Thoracic aorta (tissue), 2 donors: ENCODE measurements around the gene PLEKHF1. TPM values are rescaled to one million over a fixed set of nuclear protein-coding genes. Genes with fewer than 3 reads are reported as not detected.

Source experiments
- ATAC-seq: fragments of 150-250 bp; one replicate; pipeline ENCODE4 v1.8.0; 2017; ENCODE audit warnings: low read depth; ENCODE audit not compliant: insufficient number of reproducible peaks, low FRiP score
- DNase-seq: peaks from one replicate; pipeline ENCODE4 v3.0.0-alpha.2; 2020; ENCODE audit warnings: low spot score
- H3K27ac ChIP-seq, 2 donors: fragments of 200-600 bp; sonication (generic); 1 replicate in 1 of 2; 2 replicates in 1 of 2; pipeline ENCODE4 v1.5.1; 2016; ENCODE audit warnings: mild to moderate bottlenecking in 2 of 2, moderate library complexity in 2 of 2
- H3K27me3 ChIP-seq: fragments of 200-600 bp; sonication (generic); replicated peaks from 2 replicates; pipeline ENCODE4 v1.6.0; 2016; ENCODE audit warnings: mild to moderate bottlenecking; ENCODE audit not compliant: insufficient read depth
- H3K36me3 ChIP-seq: fragments of 200-600 bp; sonication (generic); one replicate; pipeline ENCODE4 v1.5.1; 2016
- H3K4me1 ChIP-seq, 2 donors: fragments of 200-600 bp; sonication (generic); 1 replicate in 1 of 2; 2 replicates in 1 of 2; pipeline versions ENCODE4 v1.5.1 to v1.6.0; 2016; ENCODE audit warnings: low read depth in 2 of 2, mild to moderate bottlenecking in 1 of 2; ENCODE audit not compliant: control insufficient read depth in 1 of 2
- H3K4me3 ChIP-seq: fragments of 200-600 bp; sonication (generic); 2 replicates; pipeline ENCODE4 v1.5.1; 2016; ENCODE audit warnings: mild to moderate bottlenecking
- H3K9me3 ChIP-seq: fragments of 200-600 bp; sonication (generic); 2 replicates; pipeline ENCODE4 v1.5.1; 2016
- total RNA-seq, 2 donors: library from RNA; depleted of rRNA; stranded (reverse); fragments of >200 nt; gene quantifications; one replicate each; pipeline versions ENCODE4 v1.1.0 to v1.2.3, GENCODE V29; 2016
- TF ChIP-seq, protein P1 (sequence below): fragments of 200-600 bp; sonication (generic); IDR thresholded peaks from one replicate; pipeline ENCODE4 v1.5.1; 2019; ENCODE audit warnings: antibody characterized with exemption

Gene PLEKHF1
- total RNA-seq, 2 donors from 2014 or later = 21.4 to 56.2 TPM

DNA sequence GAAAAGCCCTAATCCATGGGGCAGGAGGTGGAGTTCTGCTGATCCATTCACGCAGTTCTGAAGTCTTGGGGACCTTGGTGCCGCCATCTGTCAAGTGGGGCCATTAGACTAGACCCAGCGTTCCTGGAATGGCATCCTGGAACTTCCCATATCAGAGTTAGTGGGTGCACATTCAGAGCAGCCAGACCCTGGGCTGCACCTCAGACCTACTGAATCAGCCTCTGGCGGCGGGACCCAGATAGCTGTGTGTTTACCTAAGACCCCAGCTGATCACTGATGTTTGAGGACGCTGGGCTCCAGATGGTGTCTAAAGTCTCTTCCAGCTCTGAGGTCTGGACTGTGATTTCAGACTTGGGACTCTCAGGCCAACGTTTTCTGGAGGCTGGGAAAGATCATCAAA is 46.4 kb upstream of the PLEKHF1 start:
- Histone ChIP-seq H3K4me1 (no peaks in the 10 kb centered on the region), H3K27ac (no peak overlapping the region), H3K4me3 (no peak overlapping the region), H3K9me3 (no peaks in the 10 kb centered on the region), H3K36me3 (peaks cover 12% of the 10 kb centered on the region), H3K27me3 (no peaks in the 10 kb centered on the region)
- ATAC-seq (no peak), DNase-seq (no peak)
- TF ChIP-seq, protein P1, sequence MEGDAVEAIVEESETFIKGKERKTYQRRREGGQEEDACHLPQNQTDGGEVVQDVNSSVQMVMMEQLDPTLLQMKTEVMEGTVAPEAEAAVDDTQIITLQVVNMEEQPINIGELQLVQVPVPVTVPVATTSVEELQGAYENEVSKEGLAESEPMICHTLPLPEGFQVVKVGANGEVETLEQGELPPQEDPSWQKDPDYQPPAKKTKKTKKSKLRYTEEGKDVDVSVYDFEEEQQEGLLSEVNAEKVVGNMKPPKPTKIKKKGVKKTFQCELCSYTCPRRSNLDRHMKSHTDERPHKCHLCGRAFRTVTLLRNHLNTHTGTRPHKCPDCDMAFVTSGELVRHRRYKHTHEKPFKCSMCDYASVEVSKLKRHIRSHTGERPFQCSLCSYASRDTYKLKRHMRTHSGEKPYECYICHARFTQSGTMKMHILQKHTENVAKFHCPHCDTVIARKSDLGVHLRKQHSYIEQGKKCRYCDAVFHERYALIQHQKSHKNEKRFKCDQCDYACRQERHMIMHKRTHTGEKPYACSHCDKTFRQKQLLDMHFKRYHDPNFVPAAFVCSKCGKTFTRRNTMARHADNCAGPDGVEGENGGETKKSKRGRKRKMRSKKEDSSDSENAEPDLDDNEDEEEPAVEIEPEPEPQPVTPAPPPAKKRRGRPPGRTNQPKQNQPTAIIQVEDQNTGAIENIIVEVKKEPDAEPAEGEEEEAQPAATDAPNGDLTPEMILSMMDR = no peak

DNA sequence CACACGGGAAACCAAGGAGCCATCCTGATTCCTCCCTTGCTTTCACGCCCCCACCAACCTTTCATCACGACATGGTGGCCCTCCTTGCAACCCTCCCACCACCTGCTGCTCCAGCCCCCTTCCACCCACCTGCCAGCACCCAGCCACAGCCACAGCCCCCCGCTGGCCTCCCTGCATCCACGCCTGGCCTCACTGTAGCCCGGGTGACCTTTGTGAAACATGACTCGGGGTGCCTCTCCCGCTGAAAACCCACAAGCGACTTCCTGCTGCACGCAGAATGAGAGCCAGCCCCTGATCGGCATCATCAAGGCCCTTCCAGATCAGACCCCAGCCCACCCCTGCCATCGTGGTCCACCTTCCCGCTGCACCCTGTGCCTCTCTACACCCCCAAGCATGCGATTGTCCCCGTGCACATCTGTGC is 44.3 kb upstream of the PLEKHF1 start:
- Histone ChIP-seq H3K4me1 (no peaks in the 10 kb centered on the region), H3K27ac (no peak overlapping the region), H3K9me3 (no peaks in the 10 kb centered on the region), H3K36me3 (peaks cover 5% of the 10 kb centered on the region), H3K27me3 (no peaks in the 10 kb centered on the region), H3K4me3 (no peak overlapping the region)
- DNase-seq (no peak), ATAC-seq (no peak)
- TF ChIP-seq, protein P1 = no peak

DNA sequence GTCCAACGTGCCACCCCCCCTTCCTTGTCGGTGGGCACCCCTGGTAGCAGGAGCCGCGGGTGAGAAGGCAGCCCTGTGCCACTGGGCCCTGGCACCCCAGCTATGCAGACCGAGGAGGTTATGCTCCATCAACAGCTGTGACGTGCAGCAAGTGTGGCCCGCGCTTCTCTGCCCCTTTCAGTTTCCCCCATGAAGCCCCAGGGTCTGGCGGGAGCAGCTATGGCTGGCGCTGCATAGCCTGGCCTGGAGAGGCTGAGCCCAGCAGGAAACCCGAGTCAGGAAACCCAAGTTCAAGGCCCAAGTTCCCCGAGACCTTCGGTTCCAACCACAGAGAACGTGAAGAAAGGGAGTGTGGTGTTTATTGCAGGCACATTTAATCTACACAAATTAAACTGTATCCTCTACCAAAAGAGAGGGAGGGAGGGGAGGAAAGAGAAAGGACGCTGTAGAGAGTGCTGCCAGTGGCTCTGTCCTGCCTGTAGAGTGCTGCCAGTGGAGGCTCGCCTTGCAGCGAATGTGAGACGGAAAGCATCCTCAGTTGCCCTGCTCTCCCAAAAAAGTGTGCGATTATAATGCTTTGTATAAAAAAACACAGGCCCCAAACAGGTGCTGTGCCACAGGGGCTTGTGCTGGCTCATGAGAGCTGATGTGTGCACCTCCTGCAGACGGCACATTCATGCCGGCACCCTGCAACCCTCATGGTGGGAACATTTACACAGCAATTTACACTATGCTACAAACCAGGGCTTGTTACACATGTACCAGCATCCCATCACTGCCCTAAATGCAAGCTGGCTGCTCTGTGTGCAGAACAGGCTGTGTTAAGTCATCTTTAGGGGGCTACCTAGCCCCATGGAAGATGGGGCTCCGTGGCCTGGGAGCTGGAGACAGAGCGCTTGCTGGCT is 42.8 kb upstream of the PLEKHF1 start:
- Histone ChIP-seq H3K27ac (no peak overlapping the region), H3K4me1 (no peaks in the 10 kb centered on the region), H3K36me3 (no peaks in the 10 kb centered on the region), H3K9me3 (no peaks in the 10 kb centered on the region), H3K4me3 (no peak overlapping the region), H3K27me3 (no peaks in the 10 kb centered on the region)
- TF ChIP-seq, protein P1 = no peak
- ATAC-seq (no peak), DNase-seq (no peak)

DNA sequence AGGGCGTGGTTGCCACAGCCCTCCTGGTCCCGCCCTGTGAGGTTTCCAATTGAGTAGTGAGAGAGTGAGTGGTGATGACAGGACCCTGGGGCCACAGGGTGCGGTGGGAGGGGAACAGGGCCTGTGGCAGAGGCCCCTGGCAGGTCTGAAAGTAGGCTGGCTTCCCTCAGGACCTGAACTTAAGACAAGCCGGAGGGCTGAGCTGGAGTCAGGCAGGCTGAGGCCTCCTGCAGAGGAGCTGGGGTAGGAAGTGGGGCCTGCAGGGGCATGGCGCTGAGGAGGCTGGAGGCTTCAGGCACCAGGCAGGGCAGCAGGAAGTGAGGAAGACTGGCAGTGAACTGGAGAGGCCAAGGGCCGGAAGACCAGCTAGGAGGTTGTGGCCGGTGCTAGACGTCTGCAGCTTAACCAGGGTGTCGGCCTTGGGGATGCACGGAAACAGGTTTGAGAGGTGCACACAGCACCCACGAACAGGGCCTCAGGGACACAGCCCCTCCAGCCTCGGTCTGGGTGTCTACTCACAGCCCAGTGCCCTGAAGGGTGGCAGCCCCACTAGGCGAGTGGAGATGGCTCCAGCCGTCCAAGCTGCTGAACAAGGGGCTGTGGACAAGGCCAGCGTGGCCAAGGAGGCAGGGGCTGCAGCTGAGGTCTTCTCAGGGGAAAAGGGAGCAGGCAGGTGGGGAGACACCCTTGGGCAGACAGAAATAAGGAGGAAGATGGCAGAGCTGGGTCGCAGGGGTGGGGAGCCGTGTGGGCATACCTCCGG is 41.4 kb upstream of the PLEKHF1 start:
- Histone ChIP-seq H3K4me1 (no peaks in the 10 kb centered on the region), H3K27me3 (no peaks in the 10 kb centered on the region)

More for the DNA sequence above, 41.4 kb upstream of the PLEKHF1 start:
- no peaks in the 10 kb centered on the region for H3K9me3 ChIP-seq
- DNase-seq (no peak), ATAC-seq (no peak)
- no peak overlapping the region for H3K27ac ChIP-seq
- TF ChIP-seq, protein P1 = no peak
- no peaks in the 10 kb centered on the region for H3K36me3 ChIP-seq
- H3K4me3 ChIP-seq = no peak overlapping the region
